Stimulated activated CD4-positive, alpha-beta T cell treated with anti-CD3 and anti-CD28 coated beads, Interleukin-4, amount 100 ng/mL, for 4 hours (primary cell): Measurements from ENCODE around the gene SNPH.
A peak's percentile ranks its signal among the peaks of the same experiment; 100 is the strongest.

Experiments used
- DNase-seq, 2 experiments: peaks; one replicate each; pipeline ENCODE4 v3.0.0-alpha.2; 2020

SNPH gene

GRCh38 chr20:1307571-1307971, 41.5 kb downstream of the SNPH start:
- DNase-seq = no peak

GRCh38 chr20:1308067-1308701, 42.1 kb downstream of the SNPH start:
- DNase-seq = no peak

- DNase-seq = no peak
Measured at GRCh38 chr20:1308702-1309095, 42.6 kb downstream of the SNPH start.

GRCh38 chr20:1309439-1309847, 43.3 kb downstream of the SNPH start:
- no peak for DNase-seq

GRCh38 chr20:1310071-1310470, 44.0 kb downstream of the SNPH start:
- no peak for DNase-seq

- DNase-seq = no peak
Measured at GRCh38 chr20:1310506-1311190, 44.6 kb downstream of the SNPH start.

GRCh38 chr20:1312308-1312707, 46.2 kb downstream of the SNPH start:
- no peak for DNase-seq

GRCh38 chr20:1312904-1313235, 46.8 kb downstream of the SNPH start:
- DNase-seq = no peak

- DNase-seq = peak; percentile 42 to 68
Measured at GRCh38 chr20:1313236-1313964, 47.3 kb downstream of the SNPH start.

- no peak for DNase-seq
Measured at GRCh38 chr20:1315804-1316203, 49.7 kb downstream of the SNPH start.

GRCh38 chr20:1317545-1318255, 51.6 kb downstream of the SNPH start:
- no peak for DNase-seq

GRCh38 chr20:1319051-1319450, 53.0 kb downstream of the SNPH start:
- DNase-seq = no peak

GRCh38 chr20:1319462-1319861, 53.4 kb downstream of the SNPH start:
- DNase-seq = no peak

- DNase-seq = no peak
Measured at GRCh38 chr20:1320016-1320415, 53.9 kb downstream of the SNPH start.

- DNase-seq = no peak
Measured at GRCh38 chr20:1320902-1321653, 55.0 kb downstream of the SNPH start.

- DNase-seq = no peak
Measured at GRCh38 chr20:1321654-1321939, 55.5 kb downstream of the SNPH start.

GRCh38 chr20:1322511-1323245, 56.6 kb downstream of the SNPH start:
- no peak for DNase-seq

- DNase-seq = no peak
Measured at GRCh38 chr20:1323256-1323655, 57.2 kb downstream of the SNPH start.

GRCh38 chr20:1323830-1324597, 57.9 kb downstream of the SNPH start:
- no peak for DNase-seq

- peak in 1 of 2 experiments; percentile 67 for DNase-seq
Measured at GRCh38 chr20:1324598-1325172, 58.6 kb downstream of the SNPH start.
